Astrocyte (in vitro differentiated cells and primary cell): ENCODE measurements around the gene TRANK1. TPM values are rescaled to one million over a fixed set of nuclear protein-coding genes. Genes with fewer than 3 reads are reported as not detected.
A peak's percentile ranks its signal among the peaks of the same experiment; 100 is the strongest.
"Not testable (repeated sequence)": the region's sequence is repeated elsewhere in the genome, so short reads cannot be mapped to it uniquely, and the experiment has no call there.

Experiments used
- DNase-seq: peaks from one replicate; pipeline ENCODE4 v3.0.0-alpha.2; 2010; ENCODE audit warnings: low read depth
- FAIRE-seq: peaks from 2 replicates; lab custom pipeline; 2011; peaks lifted over from hg19 to GRCh38; lab: Jason Lieb, UNC
- H2AFZ ChIP-seq: 2 replicates; pipeline ENCODE4 v1.6.0; 2012; ENCODE audit warnings: low read depth, low read length, inconsistent platforms
- H3K27ac ChIP-seq: 2 replicates; pipeline ENCODE4 v1.5.1; 2011; ENCODE audit warnings: low read depth, low read length, inconsistent platforms
- H3K27me3 ChIP-seq: 2 replicates; pipeline ENCODE4 v1.6.0; 2011; ENCODE audit warnings: low read length, inconsistent platforms; ENCODE audit not compliant: insufficient read depth
- H3K36me3 ChIP-seq: 2 replicates; pipeline ENCODE4 v1.5.1; 2011; ENCODE audit warnings: low read length, inconsistent platforms; ENCODE audit not compliant: insufficient read depth
- H3K4me1 ChIP-seq: 2 replicates; pipeline ENCODE4 v1.5.1; 2011; ENCODE audit warnings: low read length, inconsistent platforms; ENCODE audit not compliant: insufficient read depth
- H3K4me2 ChIP-seq: 2 replicates; pipeline ENCODE4 v1.6.0; 2012; ENCODE audit warnings: low read length, inconsistent platforms
- H3K4me3 ChIP-seq: 2 replicates; pipeline ENCODE4 v1.5.1; 2011; ENCODE audit warnings: low read depth, mild to moderate bottlenecking, low read length, inconsistent platforms; ENCODE audit not compliant: insufficient read depth
- H3K79me2 ChIP-seq: 2 replicates; pipeline ENCODE4 v1.6.0; 2012; ENCODE audit warnings: mild to moderate bottlenecking, low read length, inconsistent platforms; ENCODE audit not compliant: insufficient read depth
- H3K9ac ChIP-seq: 2 replicates; pipeline ENCODE4 v1.6.0; 2012; ENCODE audit warnings: mild to moderate bottlenecking, low read length, inconsistent platforms
- H3K9me3 ChIP-seq: 2 replicates; pipeline ENCODE4 v1.5.1; 2012; ENCODE audit warnings: low read depth, mild to moderate bottlenecking, low read length, inconsistent platforms; ENCODE audit not compliant: insufficient read depth
- H4K20me1 ChIP-seq: 2 replicates; pipeline ENCODE4 v1.6.0; 2012; ENCODE audit warnings: low read length, inconsistent platforms; ENCODE audit not compliant: insufficient read depth
- H3K27ac Mint-ChIP-seq: one replicate; pipeline ENCODE4 v1.8.0; 2021; ENCODE audit warnings: mild to moderate bottlenecking, mixed read lengths; ENCODE audit not compliant: unreplicated experiment
- H3K27me3 Mint-ChIP-seq: one replicate; pipeline ENCODE4 v1.8.0; 2021; ENCODE audit warnings: low read depth, mixed read lengths; ENCODE audit not compliant: unreplicated experiment
- H3K36me3 Mint-ChIP-seq: one replicate; pipeline ENCODE4 v1.8.0; 2021; ENCODE audit warnings: low read depth, mixed read lengths; ENCODE audit not compliant: unreplicated experiment
- H3K4me1 Mint-ChIP-seq: one replicate; pipeline ENCODE4 v1.8.0; 2021; ENCODE audit warnings: low read depth, mixed read lengths; ENCODE audit not compliant: unreplicated experiment
- H3K4me3 Mint-ChIP-seq: one replicate; pipeline ENCODE4 v1.8.0; 2021; ENCODE audit warnings: mild to moderate bottlenecking, moderate library complexity, mixed read lengths; ENCODE audit not compliant: unreplicated experiment
- H3K9me3 Mint-ChIP-seq: one replicate; pipeline ENCODE4 v1.8.0; 2021; ENCODE audit warnings: mild to moderate bottlenecking, mixed read lengths; ENCODE audit not compliant: unreplicated experiment
- EZH2 ChIP-seq: IDR thresholded peaks from 2 replicates; pipeline ENCODE4 v1.6.1; 2012; ENCODE audit warnings: mild to moderate bottlenecking, low read length, inconsistent platforms; ENCODE audit not compliant: insufficient read depth
- total RNA-seq: library from RNA; stranded (reverse); gene quantifications from 2 replicates; pipeline ENCODE4 v1.2.1, GENCODE V29; 2021
- TF ChIP-seq, protein P1 (sequence below): IDR thresholded peaks from 2 replicates; pipeline ENCODE4 v1.5.1; 2011; ENCODE audit warnings: low read depth, mild to moderate bottlenecking, inconsistent platforms, low read length, moderate library complexity; ENCODE audit not compliant: insufficient read depth

TRANK1 gene
- total RNA-seq, 1 donor from 2014 or later: 5.6 TPM

DNA sequence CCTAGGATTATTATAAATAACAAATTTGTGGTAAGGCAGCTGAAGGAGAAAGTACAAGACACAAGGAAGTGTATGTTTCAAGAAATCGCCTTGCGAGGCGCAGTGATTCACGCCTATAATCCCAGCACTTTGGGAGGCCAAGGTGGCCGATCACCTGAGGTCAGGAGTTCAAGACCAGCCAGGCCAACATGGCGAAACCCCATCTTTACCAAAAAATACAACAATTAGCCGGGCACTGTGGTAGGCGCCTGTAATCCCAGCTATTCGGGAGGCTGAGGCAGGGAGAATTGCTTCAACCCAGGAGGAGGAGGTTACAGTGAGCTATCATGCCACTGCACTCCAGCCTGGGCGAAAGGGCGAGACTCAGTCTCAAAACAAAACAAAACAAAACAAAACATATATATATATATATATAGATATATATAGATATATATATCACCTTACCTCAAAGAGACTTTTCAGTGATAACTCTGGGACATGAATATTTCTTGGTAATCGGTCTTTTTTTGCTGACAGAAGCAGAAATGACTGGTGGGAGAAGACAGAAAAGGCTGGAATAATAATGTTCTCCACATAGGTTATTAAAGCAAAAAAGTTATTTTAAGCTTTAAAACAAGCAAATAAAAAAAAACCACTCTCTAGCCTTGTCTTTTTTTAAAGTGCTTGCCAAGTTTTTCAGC lies 52.3 kb downstream of the TRANK1 start:
- Histone ChIP-seq H4K20me1 (no peaks in the 10 kb centered on the region), H3K4me3 (no peak overlapping the region), H3K27ac (no peak overlapping the region), H2AFZ (no peak overlapping the region), H3K9me3 (no peaks in the 10 kb centered on the region), H3K4me2 (no peak overlapping the region), H3K4me1 (peaks cover 5% of the 10 kb centered on the region), H3K36me3 (no peaks in the 10 kb centered on the region), H3K27me3 (no peaks in the 10 kb centered on the region), H3K9ac (no peak overlapping the region), H3K79me2 (no peaks in the 10 kb centered on the region)
- no peaks in the 10 kb centered on the region for H3K9me3 Mint-ChIP-seq
- peaks cover 11% of the 10 kb centered on the region for H3K4me1 Mint-ChIP-seq
- TF ChIP-seq, protein P1, sequence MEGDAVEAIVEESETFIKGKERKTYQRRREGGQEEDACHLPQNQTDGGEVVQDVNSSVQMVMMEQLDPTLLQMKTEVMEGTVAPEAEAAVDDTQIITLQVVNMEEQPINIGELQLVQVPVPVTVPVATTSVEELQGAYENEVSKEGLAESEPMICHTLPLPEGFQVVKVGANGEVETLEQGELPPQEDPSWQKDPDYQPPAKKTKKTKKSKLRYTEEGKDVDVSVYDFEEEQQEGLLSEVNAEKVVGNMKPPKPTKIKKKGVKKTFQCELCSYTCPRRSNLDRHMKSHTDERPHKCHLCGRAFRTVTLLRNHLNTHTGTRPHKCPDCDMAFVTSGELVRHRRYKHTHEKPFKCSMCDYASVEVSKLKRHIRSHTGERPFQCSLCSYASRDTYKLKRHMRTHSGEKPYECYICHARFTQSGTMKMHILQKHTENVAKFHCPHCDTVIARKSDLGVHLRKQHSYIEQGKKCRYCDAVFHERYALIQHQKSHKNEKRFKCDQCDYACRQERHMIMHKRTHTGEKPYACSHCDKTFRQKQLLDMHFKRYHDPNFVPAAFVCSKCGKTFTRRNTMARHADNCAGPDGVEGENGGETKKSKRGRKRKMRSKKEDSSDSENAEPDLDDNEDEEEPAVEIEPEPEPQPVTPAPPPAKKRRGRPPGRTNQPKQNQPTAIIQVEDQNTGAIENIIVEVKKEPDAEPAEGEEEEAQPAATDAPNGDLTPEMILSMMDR: no peak
- no peak for TF ChIP-seq EZH2
- no peaks in the 10 kb centered on the region for H3K27me3 Mint-ChIP-seq
- FAIRE-seq (no peak), DNase-seq (no peak)
- peaks cover 7% of the 10 kb centered on the region for H3K36me3 Mint-ChIP-seq
- peak overlapping the region; percentile 77 for H3K27ac Mint-ChIP-seq
- no peak overlapping the region for H3K4me3 Mint-ChIP-seq

DNA sequence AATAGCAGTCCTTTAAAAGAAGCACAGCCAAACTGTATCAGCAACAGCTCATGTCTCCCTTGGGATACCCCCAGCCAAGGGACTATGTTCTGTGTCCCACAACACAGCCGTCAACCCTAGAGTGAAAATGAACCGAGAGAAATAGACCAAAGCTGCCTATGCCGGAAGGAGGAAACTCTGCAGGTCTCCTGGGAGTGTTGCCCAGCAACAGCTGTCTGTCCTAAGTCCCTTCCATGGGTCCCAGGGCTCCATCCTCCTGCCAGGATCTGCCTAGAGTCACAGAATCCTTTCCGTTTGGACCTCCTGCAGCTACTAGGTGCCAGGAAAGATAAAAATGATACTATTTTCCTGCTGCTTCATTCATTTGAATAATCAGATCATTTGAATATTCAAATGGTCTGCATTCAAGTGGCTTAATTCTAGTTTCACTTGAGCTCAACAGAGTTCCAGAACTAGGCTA lies 53.1 kb downstream of the TRANK1 start:
- no peak overlapping the region for H3K27ac Mint-ChIP-seq
- no peak overlapping the region for H3K9ac ChIP-seq
- TF ChIP-seq, protein P1: no peak
- TF ChIP-seq EZH2: no peak
- no peak overlapping the region for H3K4me2 ChIP-seq
- peaks cover 5% of the 10 kb centered on the region for H3K4me1 ChIP-seq
- no peaks in the 10 kb centered on the region for H3K27me3 Mint-ChIP-seq
- H3K4me1 Mint-ChIP-seq: peaks cover 11% of the 10 kb centered on the region
- H3K9me3 ChIP-seq: no peaks in the 10 kb centered on the region
- H3K4me3 Mint-ChIP-seq: no peak overlapping the region
- H3K27ac ChIP-seq: no peak overlapping the region
- no peak for FAIRE-seq
- no peak overlapping the region for H3K4me3 ChIP-seq
- H3K27me3 ChIP-seq: no peaks in the 10 kb centered on the region
- DNase-seq: no peak
- no peaks in the 10 kb centered on the region for H3K79me2 ChIP-seq
- H4K20me1 ChIP-seq: no peaks in the 10 kb centered on the region
- peak overlapping the region; percentile 52 for H2AFZ ChIP-seq
- no peaks in the 10 kb centered on the region for H3K36me3 ChIP-seq
- H3K36me3 Mint-ChIP-seq: peaks cover 5% of the 10 kb centered on the region
- H3K9me3 Mint-ChIP-seq: no peaks in the 10 kb centered on the region

DNA sequence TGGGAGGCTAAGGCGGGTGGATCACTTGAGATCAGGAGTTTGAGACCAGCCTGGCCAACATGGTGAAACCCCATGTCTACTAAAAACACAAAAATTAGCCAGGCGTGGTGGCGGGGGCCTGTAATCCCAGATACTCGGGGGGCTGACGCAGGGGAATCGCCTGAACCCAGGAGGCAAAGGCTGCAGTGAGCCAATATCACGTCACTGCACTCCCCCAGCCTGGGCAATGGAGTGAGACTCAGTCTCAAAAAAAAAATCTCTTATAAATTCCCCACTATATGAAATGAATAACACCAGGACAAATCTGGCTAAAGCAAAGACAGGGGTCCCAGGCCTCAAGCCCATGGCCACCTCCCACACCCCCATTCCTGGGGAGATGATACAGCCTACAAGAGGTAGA lies 53.8 kb downstream of the TRANK1 start:
- H3K4me1 ChIP-seq, FAIRE-seq, H3K4me3 Mint-ChIP-seq, H3K4me2 ChIP-seq, H3K79me2 ChIP-seq, H3K27ac ChIP-seq, H3K27me3 Mint-ChIP-seq, H3K27me3 ChIP-seq, H3K4me3 ChIP-seq, H3K9me3 ChIP-seq, H3K36me3 Mint-ChIP-seq, DNase-seq, H3K9me3 Mint-ChIP-seq, H3K9ac ChIP-seq, H2AFZ ChIP-seq, H3K36me3 ChIP-seq, H4K20me1 ChIP-seq, H3K27ac Mint-ChIP-seq: not testable (repeated sequence)
- H3K4me1 Mint-ChIP-seq: peaks cover 11% of the 10 kb centered on the region
